Natural killer cell (primary cell): ENCODE data around the gene DOCK1. TPM values are rescaled to one million over a fixed set of nuclear protein-coding genes. Genes with fewer than 3 reads are reported as not detected.

Source experiments
- ATAC-seq, 3 donors: fragments of 150-1000 bp in 2 of 3; fragments of 200-7000 bp in 1 of 3; cut with Tn5 transposase; 1 replicate in 1 of 3; 2 replicates in 2 of 3; pipeline ENCODE4 v1.10.0; 2021; ENCODE audit warnings: mild to moderate bottlenecking in 2 of 3, moderate library complexity in 2 of 3
- DNase-seq, 2 donors: peaks; one replicate each; pipeline versions ENCODE4 v3.0.0 to v3.0.0-alpha.2; 2013 to 2021; ENCODE audit warnings: mixed read lengths in 1 of 2
- H3K27ac ChIP-seq: one replicate; pipeline ENCODE4 v1.5.1; 2013; ENCODE audit warnings: mild to moderate bottlenecking, low read length
- H3K27me3 ChIP-seq: one replicate; pipeline ENCODE4 v1.6.1; 2013; ENCODE audit warnings: low read length; ENCODE audit not compliant: control insufficient read depth, insufficient read depth
- H3K36me3 ChIP-seq: one replicate; pipeline ENCODE4 v1.6.1; 2013; ENCODE audit warnings: low read length; ENCODE audit not compliant: control insufficient read depth, insufficient read depth
- H3K4me1 ChIP-seq: one replicate; pipeline ENCODE4 v1.6.1; 2013; ENCODE audit warnings: low read length; ENCODE audit not compliant: control insufficient read depth, insufficient read depth
- H3K4me3 ChIP-seq: one replicate; pipeline ENCODE4 v1.5.1; 2013; ENCODE audit warnings: low read length
- H3K9me3 ChIP-seq: one replicate; pipeline ENCODE4 v1.6.1; 2013; ENCODE audit warnings: low read length; ENCODE audit not compliant: control insufficient read depth, insufficient read depth
- H3K27ac Mint-ChIP-seq, 2 donors: one replicate each; pipeline ENCODE4 v1.8.0; 2022; ENCODE audit warnings: mild to moderate bottlenecking in 2 of 2, mixed read lengths in 2 of 2, moderate library complexity in 1 of 2
- H3K27me3 Mint-ChIP-seq, 2 donors: one replicate each; pipeline ENCODE4 v1.8.0; 2022; ENCODE audit warnings: low read depth in 2 of 2, mixed read lengths in 2 of 2
- H3K36me3 Mint-ChIP-seq: one replicate; pipeline ENCODE4 v1.8.0; 2022; ENCODE audit warnings: mixed read lengths
- H3K4me1 Mint-ChIP-seq, 2 donors: one replicate each; pipeline ENCODE4 v1.8.0; 2022; ENCODE audit warnings: mixed read lengths in 2 of 2
- H3K4me3 Mint-ChIP-seq: one replicate; pipeline ENCODE4 v1.8.0; 2022; ENCODE audit warnings: mild to moderate bottlenecking, moderate library complexity, mixed read lengths
- H3K9me3 Mint-ChIP-seq, 2 donors: one replicate each; pipeline ENCODE4 v1.8.0; 2022; ENCODE audit warnings: mixed read lengths in 2 of 2
- WGBS: methylation state at CpG from one replicate; pipeline ENCODE4 v1.1.7; 2013; ENCODE audit warnings: missing lambda C conversion rate; ENCODE audit not compliant: insufficient coverage; 5-methylcytosine and 5-hydroxymethylcytosine counted together
- intact Hi-C: fragments of 100-400 bp; cut with micrococcal nuclease; formaldehyde crosslinking; loops from one replicate; pipeline ENCODE4 v1.14.2; 2022
- total RNA-seq, 4 donors: library from RNA; stranded (reverse); fragments of 120-200 nt in 1 of 4; gene quantifications; one replicate each; pipeline versions ENCODE4 v1.2.3 to v1.2.4, GENCODE V29; 2013 to 2022
- TF ChIP-seq, protein P1 (sequence below): fragments of 200-600 bp; IDR thresholded peaks from one replicate; pipeline ENCODE4 v1.8.0; 2022; ENCODE audit warnings: antibody characterized with exemption

Gene DOCK1
- total RNA-seq, 3 donors from 2014 or later (not counting 1 experiment from before 2014, with no cell fraction given), result 0.07 to 0.12 (median 0.08) TPM

DNA sequence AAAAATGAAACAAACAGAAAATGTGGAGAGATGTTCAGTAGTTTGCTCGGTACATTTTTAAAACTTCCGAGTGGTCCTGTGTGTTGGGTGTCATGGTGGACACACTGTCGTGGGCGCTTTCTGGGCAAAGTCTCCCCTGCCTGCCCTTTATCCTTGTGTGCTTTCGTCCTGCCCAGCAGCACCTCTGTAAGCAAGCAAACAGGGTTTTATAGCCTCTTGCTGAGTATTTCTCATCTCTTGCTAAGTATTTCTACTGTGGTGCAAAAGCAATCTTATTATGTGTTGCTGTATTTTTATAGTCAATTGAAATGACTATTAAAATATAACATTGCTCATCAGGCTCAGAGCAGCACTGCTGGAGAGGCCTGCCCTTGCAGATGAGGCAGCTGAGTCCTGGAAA lies 48.7 kb downstream of the DOCK1 start:
- Mint-ChIP-seq H3K36me3 (no peaks in the 10 kb centered on the region), H3K27ac (no peak overlapping the region), H3K4me1 (no peaks in the 10 kb centered on the region), H3K4me3 (no peak overlapping the region), H3K27me3 (peaks cover 0 to 7% of the 10 kb centered on the region in 2 donors), H3K9me3 (no peaks in the 10 kb centered on the region)
- Histone ChIP-seq H3K36me3 (no peaks in the 10 kb centered on the region), H3K4me1 (no peaks in the 10 kb centered on the region), H3K27me3 (no peaks in the 10 kb centered on the region), H3K4me3 (no peak overlapping the region), H3K27ac (no peak overlapping the region), H3K9me3 (peaks cover 4% of the 10 kb centered on the region)
- ATAC-seq (no peak), DNase-seq (no peak)
- WGBS, result 89% methylated on average over 5 of the region's 5 CpGs
- TF ChIP-seq, protein P1, sequence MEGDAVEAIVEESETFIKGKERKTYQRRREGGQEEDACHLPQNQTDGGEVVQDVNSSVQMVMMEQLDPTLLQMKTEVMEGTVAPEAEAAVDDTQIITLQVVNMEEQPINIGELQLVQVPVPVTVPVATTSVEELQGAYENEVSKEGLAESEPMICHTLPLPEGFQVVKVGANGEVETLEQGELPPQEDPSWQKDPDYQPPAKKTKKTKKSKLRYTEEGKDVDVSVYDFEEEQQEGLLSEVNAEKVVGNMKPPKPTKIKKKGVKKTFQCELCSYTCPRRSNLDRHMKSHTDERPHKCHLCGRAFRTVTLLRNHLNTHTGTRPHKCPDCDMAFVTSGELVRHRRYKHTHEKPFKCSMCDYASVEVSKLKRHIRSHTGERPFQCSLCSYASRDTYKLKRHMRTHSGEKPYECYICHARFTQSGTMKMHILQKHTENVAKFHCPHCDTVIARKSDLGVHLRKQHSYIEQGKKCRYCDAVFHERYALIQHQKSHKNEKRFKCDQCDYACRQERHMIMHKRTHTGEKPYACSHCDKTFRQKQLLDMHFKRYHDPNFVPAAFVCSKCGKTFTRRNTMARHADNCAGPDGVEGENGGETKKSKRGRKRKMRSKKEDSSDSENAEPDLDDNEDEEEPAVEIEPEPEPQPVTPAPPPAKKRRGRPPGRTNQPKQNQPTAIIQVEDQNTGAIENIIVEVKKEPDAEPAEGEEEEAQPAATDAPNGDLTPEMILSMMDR, result no peak
- intact Hi-C loops, result no loop called here

DNA sequence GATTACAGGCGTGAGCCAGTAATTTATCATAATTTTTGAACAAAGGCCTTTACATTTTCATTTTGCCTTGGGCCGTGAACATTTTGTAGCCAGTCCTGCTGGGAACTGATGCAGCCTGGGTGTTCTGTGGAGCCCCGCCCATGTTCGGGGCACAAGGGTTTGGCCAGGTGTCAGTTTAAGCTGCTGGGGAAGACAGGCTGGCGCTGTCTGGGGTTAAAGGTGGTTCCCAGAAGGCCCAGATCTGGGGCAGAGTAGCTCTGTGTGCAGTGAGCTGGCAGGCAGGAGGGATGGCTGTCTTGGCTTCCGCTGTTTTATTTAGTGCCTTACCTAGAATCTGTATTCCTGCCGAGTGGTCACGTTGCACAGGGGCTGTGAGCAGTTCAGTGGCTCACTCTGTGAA lies 50.2 kb downstream of the DOCK1 start:
- Mint-ChIP-seq H3K27ac (no peak overlapping the region), H3K4me1 (no peaks in the 10 kb centered on the region), H3K4me3 (no peak overlapping the region), H3K27me3 (peaks cover 0 to 11% of the 10 kb centered on the region in 2 donors), H3K9me3 (no peaks in the 10 kb centered on the region), H3K36me3 (no peaks in the 10 kb centered on the region)
- DNase-seq (no peak), ATAC-seq (no peak)
- Histone ChIP-seq H3K9me3 (no peaks in the 10 kb centered on the region), H3K4me1 (no peaks in the 10 kb centered on the region), H3K36me3 (no peaks in the 10 kb centered on the region), H3K27ac (no peak overlapping the region), H3K4me3 (no peak overlapping the region), H3K27me3 (no peaks in the 10 kb centered on the region)
- intact Hi-C loops, result no loop called here
- TF ChIP-seq, protein P1, result no peak
- WGBS, result 92% methylated on average over 8 of the region's 8 CpGs

DNA sequence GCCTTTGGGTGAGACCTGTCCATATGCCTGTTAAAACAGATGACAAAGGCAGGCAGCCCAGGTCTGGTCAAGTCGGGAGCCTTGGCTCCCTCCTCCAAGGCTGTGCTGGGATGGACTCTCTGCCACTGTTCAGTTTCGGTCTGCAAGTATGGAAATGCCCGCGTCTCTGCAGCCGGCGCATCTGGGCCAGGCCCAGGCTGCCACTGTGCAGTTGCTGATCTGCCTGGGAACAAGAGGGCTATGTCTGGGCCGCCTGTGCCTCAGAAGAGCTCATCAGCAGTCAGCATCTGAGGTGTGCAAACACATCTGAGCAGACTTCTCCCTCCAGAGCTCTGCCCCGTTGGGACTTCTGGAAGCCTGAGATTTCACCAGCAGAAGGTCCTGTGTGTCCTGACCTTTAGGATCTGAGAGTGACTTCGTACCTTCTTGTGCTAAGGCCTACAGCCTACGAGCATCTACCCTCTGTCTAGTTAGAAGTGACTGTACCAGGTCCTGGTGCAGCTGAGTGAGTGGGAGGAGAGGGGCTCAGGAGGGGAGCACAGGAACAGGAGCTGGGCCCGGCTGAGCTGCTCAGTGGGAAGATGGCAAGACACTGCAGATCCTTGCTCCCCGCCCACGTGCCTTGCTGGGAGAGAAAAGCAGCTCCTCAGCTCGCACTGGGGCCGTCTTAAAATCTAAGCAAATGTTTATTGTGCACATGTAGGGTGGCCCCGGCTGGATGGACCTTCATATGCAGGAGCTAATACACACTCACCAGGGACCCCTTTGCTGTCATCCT lies 50.9 kb downstream of the DOCK1 start:
- Mint-ChIP-seq H3K9me3 (no peaks in the 10 kb centered on the region), H3K4me1 (peaks cover 0 to under 1% of the 10 kb centered on the region in 2 donors), H3K36me3 (no peaks in the 10 kb centered on the region), H3K4me3 (no peak overlapping the region), H3K27me3 (peaks cover 0 to 11% of the 10 kb centered on the region in 2 donors), H3K27ac (no peak overlapping the region)
- Histone ChIP-seq H3K36me3 (no peaks in the 10 kb centered on the region), H3K4me1 (no peaks in the 10 kb centered on the region), H3K27ac (no peak overlapping the region), H3K4me3 (no peak overlapping the region), H3K27me3 (no peaks in the 10 kb centered on the region), H3K9me3 (no peaks in the 10 kb centered on the region)
- intact Hi-C loops, result no loop called here
- TF ChIP-seq, protein P1, result no peak
- whole genome bisulfite sequencing, result 80% methylated on average over 16 of the region's 16 CpGs
- ATAC-seq (no peak), DNase-seq (no peak)

DNA sequence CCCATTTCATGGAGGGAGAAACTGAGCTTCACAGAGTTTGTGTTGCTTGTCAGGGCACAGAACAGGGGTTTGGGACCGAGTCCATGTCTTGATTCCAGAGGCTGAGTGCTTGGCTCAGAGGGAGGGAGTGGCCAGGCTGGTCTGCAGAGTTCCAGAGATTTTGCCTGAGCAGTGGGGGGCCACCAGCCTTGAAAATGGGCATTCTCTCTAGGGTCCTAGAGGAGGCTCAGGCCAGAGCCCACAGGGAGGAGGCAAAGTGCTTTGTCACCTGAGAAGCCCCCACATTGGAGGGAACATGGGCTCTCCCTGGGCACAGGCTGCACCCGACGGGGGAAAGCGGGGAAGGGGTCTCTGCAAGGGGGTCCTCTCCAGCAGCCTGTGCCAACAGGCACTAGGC lies 51.5 kb downstream of the DOCK1 start:
- Histone ChIP-seq H3K36me3 (no peaks in the 10 kb centered on the region), H3K4me1 (peaks cover 1% of the 10 kb centered on the region), H3K27ac (no peak overlapping the region), H3K9me3 (no peaks in the 10 kb centered on the region), H3K4me3 (no peak overlapping the region), H3K27me3 (no peaks in the 10 kb centered on the region)
- DNase-seq (no peak), ATAC-seq (no peak)
- Mint-ChIP-seq H3K9me3 (no peaks in the 10 kb centered on the region), H3K27ac (no peak overlapping the region), H3K4me3 (no peak overlapping the region), H3K4me1 (peaks cover 5% of the 10 kb centered on the region in 2 donors), H3K27me3 (peaks cover 0 to 11% of the 10 kb centered on the region in 2 donors), H3K36me3 (no peaks in the 10 kb centered on the region)
- intact Hi-C loops, result no loop called here
- TF ChIP-seq, protein P1, result no peak
- WGBS, result 83% methylated on average over 4 of the region's 4 CpGs
